ENCODE data around the gene CYP8B1.
"Not testable (repeated sequence)": the region's sequence is repeated elsewhere in the genome, so short reads cannot be mapped to it uniquely, and the experiment has no call there.

The CYP8B1 gene

DNA sequence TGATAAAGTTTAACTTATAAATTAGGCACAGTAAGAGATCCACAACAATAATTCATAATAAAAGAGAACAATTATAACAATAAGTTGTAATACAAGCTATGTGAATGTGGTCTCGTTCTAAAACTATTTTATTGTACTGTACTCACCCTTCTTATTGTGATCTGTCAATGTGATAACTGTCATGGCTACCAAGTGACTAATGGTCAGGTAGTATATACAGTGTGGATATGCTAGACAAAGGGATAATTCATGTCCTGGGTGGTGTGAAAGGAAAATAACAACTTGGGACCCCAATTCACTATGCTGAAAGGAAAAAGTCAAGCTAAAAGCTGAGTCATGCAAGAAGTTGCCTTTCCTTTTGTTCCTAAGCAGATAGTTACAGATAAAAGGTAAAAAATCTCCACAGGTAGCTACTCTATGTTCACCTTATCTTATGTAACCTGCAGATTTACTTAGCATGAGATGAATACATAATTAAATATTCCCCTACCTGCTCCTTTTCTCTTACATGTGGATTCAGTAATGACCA lies 10.7 kb upstream of the CYP8B1 start:
- no peak for DNase-seq (ENCODE audit: low read depth in 1 of 2, low spot score in 1 of 2)

DNA sequence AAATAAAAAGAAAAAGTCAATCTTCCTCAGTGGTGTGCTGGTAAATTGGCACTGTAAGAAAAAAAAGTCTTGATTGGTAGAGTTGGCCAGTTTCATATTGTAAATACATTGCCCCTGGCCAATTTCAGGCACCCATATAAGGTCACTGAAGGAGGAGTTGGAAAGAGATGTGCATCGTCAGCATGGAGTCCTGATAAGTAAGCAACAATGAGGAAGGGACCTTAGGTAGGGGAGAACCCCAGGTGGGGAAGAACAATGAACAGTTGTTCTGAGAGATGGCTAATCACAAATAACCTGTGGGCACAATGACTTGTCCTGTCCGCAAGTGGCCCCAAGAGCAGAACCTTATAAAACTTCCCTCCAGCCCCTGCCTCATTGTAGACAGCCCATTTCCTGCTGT lies 8.6 kb upstream of the CYP8B1 start:
- no peak for DNase-seq (ENCODE audit: low read depth in 1 of 2, low spot score in 1 of 2)

DNA sequence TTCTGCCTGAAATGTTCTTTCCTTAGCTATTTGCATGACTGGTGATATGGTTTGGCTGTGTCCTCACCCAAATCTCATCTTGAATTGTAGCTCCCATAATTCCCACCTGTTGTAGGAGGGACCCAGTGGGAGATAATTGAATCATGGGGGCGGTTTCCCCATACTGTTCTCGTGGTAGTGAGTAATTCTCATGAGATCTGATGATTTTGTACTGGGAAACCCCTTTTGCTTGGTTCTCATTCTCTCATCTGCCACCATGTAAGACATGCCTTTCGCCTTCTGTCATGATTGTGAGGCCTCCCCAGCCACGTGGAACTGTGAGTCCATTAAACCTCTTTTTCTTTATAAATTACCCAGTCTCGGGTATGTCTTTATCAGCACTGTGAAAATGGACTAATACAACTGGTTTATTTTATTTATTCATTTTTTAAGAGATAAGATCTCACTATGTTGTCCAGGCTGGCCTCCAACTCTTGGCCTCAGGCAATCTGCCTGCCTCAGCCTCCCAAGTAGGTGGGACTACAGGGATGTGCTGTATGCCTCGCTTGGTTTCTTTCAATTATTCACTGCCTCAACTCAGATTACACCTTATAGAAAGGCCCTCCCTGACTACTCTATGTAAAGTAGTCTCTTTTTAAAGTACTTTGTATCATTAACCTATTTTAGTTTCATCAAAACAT lies 7.7 kb upstream of the CYP8B1 start:
- DNase-seq (ENCODE audit: low read depth in 1 of 2, low spot score in 1 of 2) = not testable (repeated sequence)

DNA sequence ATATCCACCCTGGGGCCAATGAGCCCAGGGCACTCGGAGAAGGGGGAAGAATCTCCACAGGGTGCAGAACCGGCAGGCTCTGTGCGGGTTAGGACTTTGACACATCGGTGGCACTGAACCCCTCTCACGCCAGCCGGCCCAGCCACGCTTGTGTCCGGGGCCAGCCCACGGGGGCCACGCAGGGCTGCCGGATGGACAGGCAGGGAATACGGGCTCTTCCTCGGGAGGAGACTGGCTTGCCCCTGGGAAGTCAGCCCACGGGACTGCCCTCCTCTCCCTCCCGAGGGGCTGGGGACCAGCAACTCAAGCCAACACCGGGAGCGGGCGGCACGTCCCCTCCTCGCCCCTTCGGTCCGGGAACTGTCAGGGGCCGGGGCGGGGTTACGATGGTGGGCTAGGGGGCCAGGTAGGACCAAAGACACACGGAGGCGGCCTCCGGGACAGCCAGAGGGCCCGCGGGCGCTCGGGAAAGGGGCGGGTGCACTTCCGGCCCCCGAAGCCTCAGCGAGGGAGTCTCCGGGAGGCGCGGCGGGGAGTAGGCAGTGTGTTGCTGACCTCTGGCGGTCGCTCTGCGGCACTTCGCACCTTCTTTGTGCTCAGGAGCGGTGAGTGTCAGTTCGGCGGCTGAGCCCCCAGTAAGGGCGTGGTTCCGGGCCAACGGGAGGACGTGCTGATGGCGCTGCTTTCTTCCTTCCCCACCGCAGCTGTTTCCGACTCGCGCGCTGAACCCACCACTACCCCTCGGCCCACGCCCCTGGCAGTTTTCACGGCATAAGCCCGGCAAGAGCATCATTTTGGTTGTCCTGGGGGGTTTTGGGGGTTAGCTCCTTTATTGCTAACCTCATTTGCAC lies 5.1 kb upstream of the CYP8B1 start:
- DNase-seq (ENCODE audit: low read depth in 1 of 2, low spot score in 1 of 2) = peak; percentile 69 to 76

DNA sequence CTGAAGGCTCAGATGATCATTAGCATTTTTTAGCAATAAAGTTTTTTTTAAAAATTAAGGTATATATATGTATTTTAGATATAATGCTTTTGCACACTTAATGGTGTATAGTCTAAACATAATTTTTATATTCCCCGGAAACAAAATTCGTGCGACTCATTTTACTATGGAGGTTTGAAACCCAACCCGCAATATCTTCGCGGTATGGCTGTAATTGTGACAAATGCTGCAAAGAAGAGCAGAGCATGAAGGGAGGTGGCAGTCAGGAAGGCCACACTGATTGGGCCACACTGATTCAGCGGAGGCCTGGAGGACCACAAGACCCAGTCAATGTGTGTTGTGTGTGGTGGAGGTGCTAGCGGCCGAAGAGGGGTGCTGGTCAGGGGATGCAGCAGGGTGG lies 4.5 kb upstream of the CYP8B1 start:
- DNase-seq (ENCODE audit: low read depth in 1 of 2, low spot score in 1 of 2) = no peak

DNA sequence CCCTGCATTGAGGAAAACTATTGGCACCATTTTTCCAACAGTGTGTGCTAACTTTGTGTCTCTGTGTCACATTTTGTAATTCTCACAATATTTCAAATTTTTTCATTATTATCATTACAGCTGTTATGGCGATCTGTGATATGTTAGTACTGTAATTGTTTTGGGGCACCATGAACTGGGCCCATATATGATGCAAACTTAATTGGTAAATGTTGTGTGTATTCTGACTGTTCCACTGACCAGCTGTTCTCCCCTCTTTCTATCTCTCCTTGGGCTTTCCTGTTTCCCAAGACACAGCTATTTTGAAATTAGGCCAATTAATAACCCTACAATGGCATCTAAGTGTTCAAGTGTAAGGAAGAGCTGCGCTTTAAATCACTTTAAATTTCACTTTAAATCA lies 2.2 kb upstream of the CYP8B1 start:
- DNase-seq (ENCODE audit: low read depth in 1 of 2, low spot score in 1 of 2) = no peak

DNA sequence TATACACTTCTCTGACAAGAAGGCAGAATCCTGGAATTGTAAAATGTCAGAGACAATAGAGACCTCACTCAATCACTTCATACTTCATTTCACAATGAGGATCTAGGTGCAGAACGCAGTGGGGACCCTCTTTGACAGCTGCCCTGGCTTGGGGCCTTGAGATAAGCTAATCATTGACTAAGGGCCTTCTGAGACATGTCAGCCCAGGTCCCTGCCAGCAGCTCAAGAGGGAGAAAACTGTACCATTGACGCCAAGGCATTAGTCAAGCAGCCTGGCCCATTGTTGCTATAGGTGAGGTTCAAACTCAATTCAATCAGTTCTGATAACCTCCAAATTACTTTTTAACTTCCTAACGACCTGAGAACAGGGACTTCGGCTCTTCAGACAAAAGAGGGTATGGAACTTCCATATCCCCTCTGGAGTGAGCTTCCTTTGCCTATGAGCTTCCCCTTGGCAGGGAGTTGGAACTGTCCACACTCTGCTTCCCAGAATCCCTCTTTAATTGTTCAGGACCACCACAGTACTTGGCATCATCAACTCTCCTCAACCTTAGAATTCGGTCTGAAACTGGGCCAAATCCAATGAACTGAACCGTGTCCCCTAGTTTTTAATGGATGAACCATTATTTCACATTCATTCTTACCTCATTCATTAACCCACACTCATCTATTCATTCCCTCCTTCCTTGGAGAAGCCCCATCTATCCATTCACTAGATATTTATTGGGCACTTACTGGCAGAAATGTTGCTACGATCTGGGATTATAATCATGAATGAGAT lies 1.5 kb upstream of the CYP8B1 start:
- DNase-seq (ENCODE audit: low read depth in 1 of 2, low spot score in 1 of 2) = no peak

DNA sequence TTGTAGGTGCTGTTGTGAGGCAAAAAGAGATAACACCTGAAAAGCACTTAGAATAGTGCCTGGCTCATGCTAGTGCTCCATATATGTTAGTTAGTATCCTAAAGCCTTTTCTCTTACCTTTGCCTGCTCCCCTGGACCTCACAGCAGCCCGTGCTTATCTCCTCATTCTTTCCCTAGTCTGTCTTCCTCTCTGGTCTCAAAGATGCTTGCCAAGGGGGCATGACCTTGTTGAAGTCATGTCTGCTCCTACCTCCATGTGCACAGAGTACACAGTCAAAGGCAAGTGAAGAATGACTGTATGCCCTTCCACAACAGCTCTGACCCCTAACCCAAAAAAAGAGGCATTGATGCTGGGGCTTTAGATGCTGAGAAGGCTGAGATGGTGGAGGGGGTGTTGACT lies 722 bp upstream of the CYP8B1 start:
- no peak for DNase-seq (ENCODE audit: low read depth in 1 of 2, low spot score in 1 of 2)

DNA sequence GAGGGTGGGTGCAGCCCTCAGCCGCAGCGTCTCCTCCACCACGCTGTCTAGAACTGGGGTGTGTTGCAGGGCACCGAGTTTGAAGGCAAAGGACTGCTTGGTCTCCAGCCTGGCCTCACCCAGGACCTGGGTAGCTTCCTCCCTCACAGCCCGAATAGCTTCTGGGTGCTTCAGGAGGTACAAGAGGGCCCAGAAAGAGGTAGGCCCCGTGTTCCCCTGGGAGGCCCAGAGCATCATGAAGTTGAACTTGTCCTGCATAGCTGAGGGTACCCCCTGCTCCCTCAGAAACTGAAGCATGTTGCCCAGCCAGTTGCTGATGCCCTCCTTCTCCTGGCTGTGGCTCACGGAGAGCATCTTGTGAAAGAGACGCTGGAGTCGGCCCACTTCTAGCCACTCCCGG lies 930 bp downstream of the CYP8B1 start:
- DNase-seq (ENCODE audit: low read depth in 1 of 2, low spot score in 1 of 2) = no peak

DNA sequence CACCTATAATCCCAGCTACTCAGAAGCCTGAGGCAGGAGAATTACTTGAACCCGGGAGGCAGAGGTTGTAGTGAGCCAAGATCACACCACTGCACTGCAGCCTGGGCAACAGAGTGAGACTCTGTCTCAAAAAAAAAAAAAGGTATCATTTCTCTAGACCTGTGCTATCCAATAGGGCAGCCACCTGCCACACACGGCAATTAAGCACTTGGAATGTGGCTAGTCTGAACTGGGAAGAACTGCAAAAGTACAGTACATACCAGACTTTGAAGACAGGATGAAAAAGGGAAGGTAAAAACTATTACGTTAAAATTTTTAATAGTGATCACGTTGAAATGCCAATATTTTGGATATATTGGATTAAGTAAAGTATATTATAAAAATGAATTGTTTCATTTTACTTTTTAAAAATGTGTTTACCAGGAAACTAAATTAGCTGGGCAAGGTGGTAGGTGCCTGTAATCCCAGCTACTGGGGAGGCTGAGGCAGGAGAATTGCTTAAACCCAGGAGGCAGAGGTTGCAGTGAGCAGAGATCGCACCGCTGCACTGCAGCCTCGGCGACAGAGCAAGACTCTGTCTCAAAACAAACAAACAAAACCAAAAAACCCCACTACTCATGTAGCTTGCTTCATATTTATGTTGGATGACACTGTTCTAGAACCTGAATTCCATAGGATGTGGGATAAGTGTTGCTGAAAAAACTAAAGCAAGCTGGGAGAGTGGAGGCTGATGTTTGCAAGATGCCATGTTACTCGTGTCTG lies 2.3 kb downstream of the CYP8B1 start:
- no peak for DNase-seq (ENCODE audit: low read depth in 1 of 2, low spot score in 1 of 2)

DNA sequence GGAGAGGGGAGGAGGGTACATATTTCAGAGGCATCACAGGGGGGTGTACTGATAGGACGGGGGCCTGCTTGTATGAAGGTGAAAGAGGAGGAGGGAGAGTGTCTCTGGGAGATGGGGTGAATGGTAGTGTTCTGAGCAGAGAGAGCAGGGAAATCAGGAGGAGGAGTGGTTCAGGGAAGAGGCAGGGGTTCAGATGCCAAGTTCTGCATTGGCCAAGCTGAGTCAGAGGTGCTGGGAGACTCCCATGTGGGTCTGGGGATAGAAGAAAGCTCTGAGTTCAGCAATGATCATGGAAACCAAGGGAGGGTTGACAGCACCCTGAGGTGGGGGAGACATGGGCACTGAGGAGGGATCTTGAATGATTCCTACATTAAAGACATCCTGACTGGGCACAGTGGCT lies 3.0 kb downstream of the CYP8B1 start:
- no peak for DNase-seq (ENCODE audit: low read depth in 1 of 2, low spot score in 1 of 2)

DNA sequence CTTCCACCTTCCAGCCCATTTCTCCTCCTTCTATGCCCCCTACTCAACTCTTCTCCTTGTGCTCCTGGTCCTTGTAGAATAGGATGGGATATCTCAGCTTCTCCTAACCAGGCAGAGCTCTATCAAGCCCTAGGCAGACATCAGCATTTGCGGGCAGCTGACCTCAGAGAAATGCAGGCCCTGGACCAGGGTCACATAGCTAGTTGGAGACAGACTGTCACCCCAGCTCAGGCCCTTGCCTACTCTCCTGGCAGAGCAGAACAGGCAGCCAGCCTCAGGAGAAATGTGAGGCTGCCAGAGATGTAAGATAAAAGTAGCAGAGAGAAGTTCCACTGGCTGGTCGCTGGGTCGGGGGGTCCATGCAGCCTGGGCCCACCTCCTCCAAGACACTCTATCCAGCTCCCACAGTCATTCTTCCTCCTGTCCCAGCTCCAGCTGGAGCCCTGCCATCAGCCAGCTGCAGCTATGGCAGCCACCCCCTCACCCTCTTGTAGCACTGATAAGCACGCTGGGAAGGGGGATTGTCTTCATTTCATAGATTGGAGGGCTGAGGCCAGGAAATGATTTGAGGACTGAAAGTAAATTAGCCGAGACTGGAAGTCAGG lies 4.0 kb downstream of the CYP8B1 start:
- no peak for DNase-seq (ENCODE audit: low read depth in 1 of 2, low spot score in 1 of 2)

DNA sequence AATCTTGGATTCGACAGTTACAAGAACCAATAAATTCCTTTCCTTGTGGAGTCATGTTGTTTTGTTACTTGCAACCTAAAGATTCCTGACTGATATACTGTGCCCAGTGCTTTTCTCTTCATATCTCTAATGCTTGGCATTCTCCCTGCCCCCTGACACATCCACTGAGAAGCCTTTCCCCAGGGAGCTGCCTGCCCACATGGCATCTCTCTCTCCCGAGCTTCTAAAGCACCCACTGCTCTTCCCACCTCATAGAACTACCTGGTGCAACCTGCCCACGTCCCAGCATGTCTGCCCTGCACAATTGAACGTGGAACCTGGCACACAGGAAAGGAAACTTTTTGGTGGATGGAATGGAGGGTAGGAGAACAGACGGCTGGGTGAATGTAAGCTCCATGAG lies 6.8 kb downstream of the CYP8B1 start:
- DNase-seq (ENCODE audit: low read depth in 1 of 2, low spot score in 1 of 2) = no peak

DNA sequence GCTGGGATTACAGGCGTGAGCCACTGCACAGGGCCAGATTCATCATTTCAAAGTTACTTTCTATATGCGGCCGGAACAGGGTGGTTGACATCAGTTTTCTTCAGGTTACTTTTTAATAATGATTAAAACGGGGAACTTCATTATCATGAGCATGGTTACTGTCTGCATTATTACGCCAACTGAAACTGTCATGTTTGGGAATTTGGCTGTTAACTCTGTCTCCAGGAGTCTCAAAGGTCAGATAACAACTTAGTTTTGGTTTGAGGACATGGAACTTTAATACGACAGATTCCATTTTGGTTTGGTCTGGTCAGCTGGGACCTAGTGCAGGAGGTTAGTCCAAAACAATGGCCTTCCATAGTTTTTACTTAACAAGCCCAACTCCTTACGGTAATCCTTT lies 8.5 kb downstream of the CYP8B1 start:
- no peak for DNase-seq (ENCODE audit: low read depth in 1 of 2, low spot score in 1 of 2)

DNA sequence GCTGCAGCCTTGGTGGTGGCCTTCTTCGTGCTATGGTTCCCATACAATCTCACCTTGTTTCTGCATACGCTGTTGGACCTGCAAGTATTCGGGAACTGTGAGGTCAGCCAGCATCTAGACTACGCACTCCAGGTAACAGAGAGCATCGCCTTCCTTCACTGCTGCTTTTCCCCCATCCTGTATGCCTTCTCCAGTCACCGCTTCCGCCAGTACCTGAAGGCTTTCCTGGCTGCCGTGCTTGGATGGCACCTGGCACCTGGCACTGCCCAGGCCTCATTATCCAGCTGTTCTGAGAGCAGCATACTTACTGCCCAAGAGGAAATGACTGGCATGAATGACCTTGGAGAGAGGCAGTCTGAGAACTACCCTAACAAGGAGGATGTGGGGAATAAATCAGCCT lies 10.4 kb downstream of the CYP8B1 start:
- DNase-seq (ENCODE audit: low read depth in 1 of 2, low spot score in 1 of 2) = no peak

DNA sequence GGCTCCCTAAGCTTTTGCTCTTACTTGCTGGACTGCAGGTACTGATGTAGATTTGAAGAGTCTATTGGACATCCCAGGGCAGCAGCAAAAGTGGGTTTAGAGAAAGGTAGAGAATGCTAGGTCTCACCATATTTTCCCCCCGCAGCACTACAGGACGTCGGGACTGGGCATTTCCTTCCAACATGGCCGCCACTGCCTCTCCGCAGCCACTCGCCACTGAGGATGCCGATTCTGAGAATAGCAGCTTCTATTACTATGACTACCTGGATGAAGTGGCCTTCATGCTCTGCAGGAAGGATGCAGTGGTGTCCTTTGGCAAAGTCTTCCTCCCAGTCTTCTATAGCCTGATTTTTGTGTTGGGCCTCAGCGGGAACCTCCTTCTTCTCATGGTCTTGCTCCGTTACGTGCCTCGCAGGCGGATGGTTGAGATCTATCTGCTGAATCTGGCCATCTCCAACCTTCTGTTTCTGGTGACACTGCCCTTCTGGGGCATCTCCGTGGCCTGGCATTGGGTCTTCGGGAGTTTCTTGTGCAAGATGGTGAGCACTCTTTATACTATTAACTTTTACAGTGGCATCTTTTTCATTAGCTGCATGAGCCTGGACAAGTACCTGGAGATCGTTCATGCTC lies 11.2 kb downstream of the CYP8B1 start:
- DNase-seq (ENCODE audit: low read depth in 1 of 2, low spot score in 1 of 2) = no peak

DNA sequence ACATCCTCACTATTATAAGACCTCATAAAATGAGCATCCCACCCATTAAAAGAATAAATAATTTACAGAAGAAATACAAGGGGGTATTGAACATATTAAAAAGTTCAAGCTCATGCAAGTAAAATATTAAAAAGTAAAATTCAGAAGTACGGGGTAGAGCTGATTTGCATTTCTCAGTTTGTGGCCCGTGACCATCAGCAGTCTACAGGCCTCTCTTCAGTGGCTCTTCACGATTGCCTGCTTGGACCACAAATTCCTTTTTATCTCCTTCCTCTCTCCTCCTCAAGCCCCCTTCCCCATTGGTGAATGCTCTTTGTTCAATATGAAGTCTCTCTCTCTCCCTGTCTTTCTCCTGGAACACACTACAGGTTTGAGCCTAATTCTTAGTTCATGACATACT lies 19.1 kb downstream of the CYP8B1 start:
- no peak for DNase-seq (ENCODE audit: low read depth in 1 of 2, low spot score in 1 of 2)

DNA sequence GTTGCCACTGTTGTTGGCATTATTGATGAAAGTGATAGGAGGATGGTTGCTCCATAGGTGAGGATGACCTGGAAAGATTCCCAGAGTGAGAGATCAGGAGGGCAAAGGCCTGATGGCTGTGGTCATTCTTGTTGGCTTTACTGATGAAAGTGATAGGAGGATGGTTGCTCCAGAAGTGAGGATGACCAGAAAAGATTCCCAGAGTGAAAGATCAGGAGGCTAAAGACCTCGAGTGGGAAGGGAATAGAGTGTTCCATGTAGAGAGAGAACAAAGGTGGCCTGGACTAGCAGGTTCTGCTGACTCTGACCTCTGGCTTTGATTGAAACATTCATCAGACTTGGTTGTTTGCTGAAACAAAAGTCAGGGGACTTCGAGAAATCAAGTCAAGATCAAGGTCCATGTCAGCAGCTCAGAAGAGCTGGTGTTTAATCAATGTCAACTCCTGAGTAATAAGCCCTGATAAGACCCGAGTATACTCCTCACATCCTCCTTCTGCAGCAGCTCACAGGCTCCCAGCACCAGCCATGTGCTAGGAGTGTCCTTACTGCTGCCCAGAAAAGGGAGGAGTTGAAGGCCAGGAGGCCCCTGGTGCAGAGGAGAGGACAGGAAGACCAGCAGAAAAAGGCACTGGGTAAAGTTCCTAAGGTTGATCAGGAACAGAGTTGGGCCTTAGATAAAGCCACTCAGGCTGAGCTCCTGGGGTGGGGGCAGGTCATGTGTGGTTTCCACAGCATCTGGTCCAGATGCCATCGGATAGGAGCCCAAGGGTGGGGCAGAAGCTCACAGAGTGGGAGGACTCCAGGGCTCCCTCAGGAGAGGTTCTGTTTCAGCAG lies 19.9 kb downstream of the CYP8B1 start:
- no peak for DNase-seq (ENCODE audit: low read depth in 1 of 2, low spot score in 1 of 2)

DNA sequence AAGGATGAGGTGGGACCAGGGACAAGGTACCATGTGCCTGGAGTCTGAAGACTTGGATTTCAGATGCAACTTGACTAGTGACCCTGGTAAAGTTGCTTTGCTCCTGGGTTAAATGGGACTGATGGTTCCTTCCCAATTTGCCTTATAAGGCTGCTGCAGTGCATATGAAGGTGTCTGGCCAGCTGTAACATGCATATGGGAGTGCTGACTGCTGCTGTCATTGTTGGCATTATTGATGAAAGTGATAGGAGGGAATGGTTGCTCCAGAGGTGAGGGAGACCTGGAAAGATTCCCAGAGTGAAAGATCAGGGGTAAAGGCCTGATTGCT lies 20.5 kb downstream of the CYP8B1 start:
- DNase-seq (ENCODE audit: low read depth in 1 of 2, low spot score in 1 of 2) = no peak
